HCT116 (cell line): ENCODE measurements around the gene MTMR12.

Experiments used
- CEBPB ChIP-seq: IDR thresholded peaks from 2 replicates; pipeline ENCODE4 v1.6.1; 2012; ENCODE audit warnings: low read depth
- CTCF ChIP-seq, 3 experiments: fragments of 200-600 bp in 1 of 3; sonication (generic) in 1 of 3; IDR thresholded peaks in 2 of 3; conservative IDR thresholded peaks in 1 of 3; 2 replicates each; pipeline ENCODE4 v1.5.1; 2012 to 2017; ENCODE audit warnings: low read depth in 2 of 3, low read length in 2 of 3, antibody characterized with exemption in 1 of 3, borderline replicate concordance in 1 of 3, control low read depth in 1 of 3, mild to moderate bottlenecking in 1 of 3, mixed read lengths in 1 of 3, mixed run types in 1 of 3, moderate library complexity in 1 of 3; ENCODE audit not compliant: insufficient read depth in 1 of 3
- EZH2 ChIP-seq: fragments of 200-600 bp; sonication (generic); IDR thresholded peaks from 2 replicates; pipeline ENCODE4 v1.6.1; 2017; ENCODE audit warnings: antibody characterized with exemption, mixed run types
- JUND ChIP-seq: IDR thresholded peaks from 2 replicates; pipeline ENCODE4 v1.6.1; 2012
- MAX ChIP-seq: IDR thresholded peaks from 2 replicates; pipeline ENCODE4 v1.6.1; 2012
- POLR2A ChIP-seq: IDR thresholded peaks from 2 replicates; pipeline ENCODE4 v1.7.0; 2011; ENCODE audit warnings: borderline replicate concordance; ENCODE audit not compliant: insufficient read depth, insufficient read length; ENCODE audit errors: extremely low read depth
- POLR2AphosphoS5 ChIP-seq: IDR thresholded peaks from 2 replicates; pipeline ENCODE4 v1.6.1; 2011; ENCODE audit warnings: mild to moderate bottlenecking, low read depth, low read length, moderate library complexity
- SP1 ChIP-seq: IDR thresholded peaks from 2 replicates; pipeline ENCODE4 v1.6.1; 2012; ENCODE audit warnings: low read depth
- TCF7L2 ChIP-seq: IDR thresholded peaks from 2 replicates; pipeline ENCODE4 v1.7.0; 2011; ENCODE audit warnings: borderline replicate concordance, inconsistent platforms; ENCODE audit not compliant: insufficient read depth, insufficient read length; ENCODE audit errors: extremely low read depth
- TF ChIP-seq, protein P1 (sequence below): IDR thresholded peaks from 2 replicates; pipeline ENCODE4 v1.6.1; 2012; ENCODE audit warnings: low read depth

DNA sequence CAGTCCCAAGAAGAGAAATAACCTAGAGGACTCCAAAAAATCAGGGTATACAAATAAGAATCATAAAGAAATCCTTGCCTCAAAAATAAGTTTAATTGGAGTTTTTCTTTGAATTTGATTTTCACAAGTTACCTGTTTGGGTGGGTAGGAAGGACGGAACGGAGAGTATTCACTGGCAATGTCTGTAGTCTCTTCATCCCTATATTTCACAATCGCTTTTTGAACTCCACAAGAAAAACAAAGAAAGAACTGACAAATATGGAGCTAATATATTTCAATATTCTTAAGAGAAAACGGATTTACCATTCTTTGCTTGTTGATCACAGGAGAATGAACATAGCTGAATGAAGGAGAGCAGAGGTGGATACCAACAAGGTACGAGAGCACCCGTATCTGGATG is 30.1 kb downstream of the MTMR12 start:
- TF ChIP-seq CTCF (IDR thresholded peaks at IDR 0.05 in 2 of 3, conservative IDR thresholded peaks at IDR 0.05 in 1 of 3; ENCODE audit: borderline replicate concordance in 1 of 3, insufficient read depth in 1 of 3, low read depth in 2 of 3, low read length in 2 of 3): no peak
- no peak for TF ChIP-seq TCF7L2
- no peak for TF ChIP-seq SP1
- no peak for TF ChIP-seq POLR2AphosphoS5
- TF ChIP-seq, protein P1, sequence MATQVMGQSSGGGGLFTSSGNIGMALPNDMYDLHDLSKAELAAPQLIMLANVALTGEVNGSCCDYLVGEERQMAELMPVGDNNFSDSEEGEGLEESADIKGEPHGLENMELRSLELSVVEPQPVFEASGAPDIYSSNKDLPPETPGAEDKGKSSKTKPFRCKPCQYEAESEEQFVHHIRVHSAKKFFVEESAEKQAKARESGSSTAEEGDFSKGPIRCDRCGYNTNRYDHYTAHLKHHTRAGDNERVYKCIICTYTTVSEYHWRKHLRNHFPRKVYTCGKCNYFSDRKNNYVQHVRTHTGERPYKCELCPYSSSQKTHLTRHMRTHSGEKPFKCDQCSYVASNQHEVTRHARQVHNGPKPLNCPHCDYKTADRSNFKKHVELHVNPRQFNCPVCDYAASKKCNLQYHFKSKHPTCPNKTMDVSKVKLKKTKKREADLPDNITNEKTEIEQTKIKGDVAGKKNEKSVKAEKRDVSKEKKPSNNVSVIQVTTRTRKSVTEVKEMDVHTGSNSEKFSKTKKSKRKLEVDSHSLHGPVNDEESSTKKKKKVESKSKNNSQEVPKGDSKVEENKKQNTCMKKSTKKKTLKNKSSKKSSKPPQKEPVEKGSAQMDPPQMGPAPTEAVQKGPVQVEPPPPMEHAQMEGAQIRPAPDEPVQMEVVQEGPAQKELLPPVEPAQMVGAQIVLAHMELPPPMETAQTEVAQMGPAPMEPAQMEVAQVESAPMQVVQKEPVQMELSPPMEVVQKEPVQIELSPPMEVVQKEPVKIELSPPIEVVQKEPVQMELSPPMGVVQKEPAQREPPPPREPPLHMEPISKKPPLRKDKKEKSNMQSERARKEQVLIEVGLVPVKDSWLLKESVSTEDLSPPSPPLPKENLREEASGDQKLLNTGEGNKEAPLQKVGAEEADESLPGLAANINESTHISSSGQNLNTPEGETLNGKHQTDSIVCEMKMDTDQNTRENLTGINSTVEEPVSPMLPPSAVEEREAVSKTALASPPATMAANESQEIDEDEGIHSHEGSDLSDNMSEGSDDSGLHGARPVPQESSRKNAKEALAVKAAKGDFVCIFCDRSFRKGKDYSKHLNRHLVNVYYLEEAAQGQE: no peak
- TF ChIP-seq EZH2: no peak
- no peak for TF ChIP-seq CEBPB
- no peak for TF ChIP-seq POLR2A
- no peak for TF ChIP-seq MAX
- TF ChIP-seq JUND: no peak
